ENCODE measurements around the gene MRPL12.
"Not testable (repeated sequence)": the region's sequence is repeated elsewhere in the genome, so short reads cannot be mapped to it uniquely, and the experiment has no call there.

The MRPL12 gene

GRCh38 chr17:81735264-81736102 is 32.3 kb downstream of the MRPL12 start:
- DNase-seq (ENCODE audit: extremely low spot score, insufficient read length, low read depth), result peak; percentile 48
- peak; percentile 90 for FAIRE-seq

DNA sequence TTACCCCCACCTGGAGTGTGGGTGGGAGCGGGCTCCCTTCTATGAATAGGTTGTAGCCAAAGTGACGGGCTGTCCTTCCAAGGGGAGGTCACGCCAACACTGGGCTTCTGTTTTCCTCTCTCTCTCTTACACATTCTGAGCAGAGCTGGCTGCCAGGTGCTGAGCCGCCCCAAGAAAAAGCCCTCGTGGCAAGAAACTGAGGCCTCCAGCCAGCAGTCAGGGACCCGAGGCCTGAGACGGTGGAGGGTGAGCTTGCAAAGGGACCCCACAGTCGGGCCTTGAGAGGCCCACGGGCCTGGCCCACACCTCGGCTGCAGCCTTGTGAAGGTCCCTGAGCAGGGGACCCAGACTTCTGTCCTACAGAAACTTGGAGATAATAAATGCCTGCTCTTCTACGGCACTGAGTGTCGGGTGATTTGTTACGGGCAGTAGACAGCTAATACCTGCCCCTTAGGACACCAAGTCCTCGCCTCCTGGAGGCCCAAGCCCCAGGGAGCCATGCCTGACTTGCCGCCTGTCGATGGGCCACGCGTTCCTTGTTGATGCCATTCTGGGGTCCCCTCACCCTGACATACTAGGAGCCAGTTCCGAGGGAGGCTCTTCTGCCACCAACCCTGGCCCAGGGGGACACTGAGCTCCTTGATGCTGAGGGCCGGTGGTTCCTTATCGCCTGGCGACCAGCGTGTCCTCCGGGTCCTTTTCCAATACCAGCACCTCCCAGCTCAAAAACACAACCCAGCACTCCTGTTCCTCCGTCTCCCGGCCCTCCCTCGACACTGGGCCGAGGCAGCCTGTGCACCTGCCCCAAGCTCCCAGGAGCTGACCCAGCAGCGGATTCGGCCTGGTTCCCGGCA is 35.0 kb downstream of the MRPL12 start:
- DNase-seq (ENCODE audit: extremely low spot score, insufficient read length, low read depth) (no peak), FAIRE-seq (no peak)

DNA sequence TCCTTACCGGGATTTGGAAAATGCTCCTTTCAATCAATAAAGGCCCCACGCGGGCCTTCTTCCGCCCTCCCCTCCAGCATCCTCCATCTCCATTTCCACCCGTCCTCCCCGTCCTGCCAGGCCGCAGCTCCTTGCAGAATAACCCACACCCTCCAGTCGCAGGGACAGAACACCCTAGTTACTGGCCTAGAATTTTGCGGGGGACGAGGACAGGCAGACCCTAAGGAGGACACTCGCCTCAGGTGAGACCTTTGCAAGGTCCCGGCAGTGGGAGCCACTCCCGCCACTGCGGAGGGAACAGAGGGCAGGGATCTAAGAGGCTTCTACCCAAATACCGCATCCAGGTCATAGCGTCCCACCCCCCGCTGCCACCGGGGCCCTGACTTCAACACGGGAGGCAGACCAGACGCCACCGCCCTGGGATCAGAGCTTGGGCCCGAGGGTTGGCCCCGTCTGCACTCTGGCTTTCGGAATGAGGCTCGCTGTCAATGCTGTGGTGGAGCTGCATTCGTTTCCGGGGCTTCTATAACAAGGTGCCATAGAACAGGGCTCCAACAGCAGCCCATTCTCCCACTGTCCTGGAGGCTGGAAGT is 35.7 kb downstream of the MRPL12 start:
- DNase-seq (ENCODE audit: extremely low spot score, insufficient read length, low read depth), result no peak
- no peak for FAIRE-seq

- not testable (repeated sequence) for DNase-seq (ENCODE audit: extremely low spot score, insufficient read length, low read depth); FAIRE-seq
These were observed 36.4 kb downstream of the MRPL12 start for GRCh38 chr17:81739593-81739992.

DNA sequence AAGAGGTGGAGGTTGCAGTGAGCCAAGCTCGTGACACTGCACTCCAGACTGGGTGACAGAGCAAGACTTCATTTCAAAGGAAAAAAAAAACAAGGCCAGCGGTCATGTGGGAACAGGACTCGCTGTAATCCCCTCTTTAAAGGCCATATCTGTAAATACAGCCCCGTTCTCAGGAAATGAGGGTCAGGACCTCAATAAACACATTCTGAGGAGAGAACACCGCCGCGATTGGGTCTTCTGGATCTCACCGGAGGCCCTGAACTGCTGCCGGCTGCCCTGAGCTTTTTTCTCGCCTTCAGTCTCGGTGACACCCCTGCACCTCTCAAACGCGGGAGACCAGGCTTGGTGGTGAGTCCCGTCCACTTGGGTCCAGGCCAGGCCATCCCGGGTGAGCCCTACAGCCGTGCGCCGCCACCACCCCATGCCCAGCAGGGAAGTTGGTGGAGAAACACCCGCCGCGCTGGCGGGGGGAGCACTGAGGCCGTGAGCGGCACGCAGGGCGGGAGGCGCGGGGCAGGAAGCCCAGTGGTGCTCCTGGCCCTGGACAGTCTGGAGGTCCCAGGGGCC is 37.3 kb downstream of the MRPL12 start:
- FAIRE-seq (no peak), DNase-seq (ENCODE audit: extremely low spot score, insufficient read length, low read depth) (no peak)

DNA sequence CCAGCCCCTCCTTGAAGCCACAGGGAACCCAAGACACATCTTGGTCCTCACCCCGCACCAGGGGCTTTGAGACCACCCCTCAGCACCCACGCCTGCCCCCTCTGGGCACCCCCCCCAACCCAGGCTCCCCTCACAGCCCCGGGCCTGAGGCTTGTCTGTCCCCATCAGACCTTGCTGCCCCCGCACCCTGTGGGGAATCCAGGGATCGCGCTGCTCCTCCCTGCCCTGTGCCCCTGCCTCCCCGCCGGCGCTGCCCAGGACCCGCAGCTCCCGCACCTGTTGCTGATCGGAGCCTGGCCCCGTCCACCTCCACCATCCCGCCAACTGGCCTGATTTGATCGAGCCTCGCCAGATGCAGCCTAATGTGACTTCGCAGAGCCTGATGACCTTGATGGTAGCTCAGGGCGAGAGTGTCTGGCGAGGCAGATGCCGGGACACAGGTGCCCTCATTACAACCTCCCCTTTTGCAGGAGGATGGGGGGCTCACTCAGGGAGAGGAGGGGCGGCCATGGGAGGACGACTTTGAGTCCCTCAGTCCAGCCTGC is 38.0 kb downstream of the MRPL12 start:
- DNase-seq (ENCODE audit: extremely low spot score, insufficient read length, low read depth) (no peak), FAIRE-seq (no peak)

DNA sequence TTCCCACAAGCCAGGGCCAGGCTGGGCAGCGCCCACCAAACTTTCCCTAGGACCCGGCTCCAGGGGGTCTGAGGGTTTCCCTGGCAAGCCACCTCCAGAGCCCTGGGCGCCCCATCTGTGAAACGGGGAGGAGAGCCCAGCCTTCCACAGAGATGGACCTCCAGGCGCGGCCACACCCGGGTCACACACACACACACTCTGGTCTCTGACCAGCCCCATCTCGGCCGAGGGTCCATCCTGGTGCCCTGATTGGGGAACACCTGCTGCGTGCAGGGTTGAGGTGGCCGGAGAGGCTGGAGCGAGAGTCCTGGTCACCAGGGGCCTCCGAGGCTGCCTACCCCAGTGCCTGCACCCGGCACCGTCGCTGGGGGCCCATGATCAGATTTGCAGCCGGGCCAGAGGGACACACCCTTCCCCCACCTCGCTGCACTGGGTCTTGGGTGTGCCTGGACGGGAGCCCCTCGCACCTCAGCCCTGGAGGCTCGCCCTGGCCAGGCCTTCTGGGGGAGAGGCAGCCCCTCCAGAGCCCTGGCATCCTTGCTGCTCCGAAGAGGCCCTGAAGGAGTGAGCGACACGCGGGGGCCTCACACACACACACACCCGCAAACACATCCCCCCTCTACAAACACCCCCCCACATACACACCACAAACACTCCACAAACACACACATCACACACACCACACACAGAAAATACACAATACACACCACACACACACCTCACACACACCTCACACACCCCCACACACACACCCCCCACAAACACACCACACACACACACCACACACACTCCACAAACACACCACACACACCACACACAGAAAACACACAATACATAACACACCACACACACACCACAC is 38.7 kb downstream of the MRPL12 start:
- DNase-seq (ENCODE audit: extremely low spot score, insufficient read length, low read depth), result no peak
- no peak for FAIRE-seq

Data from GM18507 (cell line).